HCT116 (cell line): ENCODE results near the gene WAS.
"Not testable (repeated sequence)": the region's sequence is repeated elsewhere in the genome, so short reads cannot be mapped to it uniquely, and the experiment has no call there.

Experiments
- EZH2 ChIP-seq: fragments of 200-600 bp; sonication (generic); IDR thresholded peaks from 2 replicates; pipeline ENCODE4 v1.6.1; 2017; ENCODE audit warnings: antibody characterized with exemption, mixed run types
- POLR2AphosphoS5 ChIP-seq: IDR thresholded peaks from 2 replicates; pipeline ENCODE4 v1.6.1; 2011; ENCODE audit warnings: mild to moderate bottlenecking, low read depth, low read length, moderate library complexity
- YY1 ChIP-seq: IDR thresholded peaks from 2 replicates; pipeline ENCODE4 v1.6.1; 2011; ENCODE audit warnings: low read length, low read depth, moderate library complexity, mild to moderate bottlenecking; ENCODE audit not compliant: insufficient replicate concordance; ENCODE audit errors: extremely low read depth
- TF ChIP-seq, protein P1 (sequence below), 3 experiments: fragments of 200-600 bp in 1 of 3; sonication (generic) in 1 of 3; IDR thresholded peaks in 2 of 3; conservative IDR thresholded peaks in 1 of 3; 2 replicates each; pipeline ENCODE4 v1.5.1; 2012 to 2017; ENCODE audit warnings: low read depth in 2 of 3, low read length in 2 of 3, antibody characterized with exemption in 1 of 3, borderline replicate concordance in 1 of 3, control low read depth in 1 of 3, mild to moderate bottlenecking in 1 of 3, mixed read lengths in 1 of 3, mixed run types in 1 of 3, moderate library complexity in 1 of 3; ENCODE audit not compliant: insufficient read depth in 1 of 3

DNA sequence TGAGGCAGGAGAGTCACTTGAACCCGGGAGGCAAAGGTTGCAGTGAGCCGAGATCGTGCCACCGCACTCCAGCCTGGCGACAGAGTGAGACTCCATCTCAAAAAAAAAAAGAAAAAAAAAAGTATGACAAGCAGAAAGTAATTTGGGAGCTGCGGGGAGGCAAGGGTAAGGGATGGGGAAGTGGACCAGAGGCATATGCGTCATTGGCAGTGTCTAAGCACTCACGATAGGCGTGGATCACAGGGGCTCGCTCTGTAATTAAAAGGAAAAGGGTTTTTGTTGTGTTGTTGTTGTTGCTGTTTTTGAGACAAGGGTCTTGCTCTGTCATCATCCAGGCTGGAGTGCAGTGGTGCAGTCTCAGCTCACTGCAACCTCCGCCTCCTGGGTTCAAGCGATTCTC lies 804 bp upstream of the WAS start:
- not testable (repeated sequence) for TF ChIP-seq EZH2, POLR2AphosphoS5, YY1
- TF ChIP-seq, protein P1, sequence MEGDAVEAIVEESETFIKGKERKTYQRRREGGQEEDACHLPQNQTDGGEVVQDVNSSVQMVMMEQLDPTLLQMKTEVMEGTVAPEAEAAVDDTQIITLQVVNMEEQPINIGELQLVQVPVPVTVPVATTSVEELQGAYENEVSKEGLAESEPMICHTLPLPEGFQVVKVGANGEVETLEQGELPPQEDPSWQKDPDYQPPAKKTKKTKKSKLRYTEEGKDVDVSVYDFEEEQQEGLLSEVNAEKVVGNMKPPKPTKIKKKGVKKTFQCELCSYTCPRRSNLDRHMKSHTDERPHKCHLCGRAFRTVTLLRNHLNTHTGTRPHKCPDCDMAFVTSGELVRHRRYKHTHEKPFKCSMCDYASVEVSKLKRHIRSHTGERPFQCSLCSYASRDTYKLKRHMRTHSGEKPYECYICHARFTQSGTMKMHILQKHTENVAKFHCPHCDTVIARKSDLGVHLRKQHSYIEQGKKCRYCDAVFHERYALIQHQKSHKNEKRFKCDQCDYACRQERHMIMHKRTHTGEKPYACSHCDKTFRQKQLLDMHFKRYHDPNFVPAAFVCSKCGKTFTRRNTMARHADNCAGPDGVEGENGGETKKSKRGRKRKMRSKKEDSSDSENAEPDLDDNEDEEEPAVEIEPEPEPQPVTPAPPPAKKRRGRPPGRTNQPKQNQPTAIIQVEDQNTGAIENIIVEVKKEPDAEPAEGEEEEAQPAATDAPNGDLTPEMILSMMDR (IDR thresholded peaks at IDR 0.05 in 2 of 3, conservative IDR thresholded peaks at IDR 0.05 in 1 of 3; ENCODE audit: borderline replicate concordance in 1 of 3, insufficient read depth in 1 of 3, low read depth in 2 of 3, low read length in 2 of 3) = not testable (repeated sequence)
